A673 (cell line): ENCODE data around the gene ZNF501. TPM values are rescaled to one million over a fixed set of nuclear protein-coding genes. Genes with fewer than 3 reads are reported as not detected.
A peak's percentile ranks its signal among the peaks of the same experiment; 100 is the strongest.

Experiments used
- BruUV-seq: library from RNA; stranded (reverse); fragments of 400-500 nt; replicated peaks from 2 replicates; lab custom pipeline; 2021; lab: Mats Ljungman, UMichigan
- CTCF ChIA-PET: fragments of 300-600 bp; sonication (Branson Sonifier 250); formaldehyde crosslinking; loops from one replicate; lab custom pipeline; 2022; ENCODE audit warnings: antibody characterized with exemption; lab: Charles Lee
- POLR2A ChIA-PET: fragments of 300-600 bp; sonication (Branson Sonifier 250); formaldehyde crosslinking; loops from one replicate; lab custom pipeline; 2022; ENCODE audit warnings: antibody characterized with exemption; ENCODE audit not compliant: low non-redundant PET; lab: Charles Lee
- DNase-seq: peaks from one replicate; pipeline ENCODE4 v3.0.0-alpha.2; 2015; ENCODE audit warnings: low spot score
- H3K27ac ChIP-seq: fragments of 200-600 bp; sonication (generic); 2 replicates; pipeline ENCODE4 v1.5.1; 2016; ENCODE audit warnings: mixed run types, low read depth, mild to moderate bottlenecking, mixed read lengths, antibody characterized with exemption, low read length; ENCODE audit not compliant: poor library complexity, severe bottlenecking
- H3K27me3 ChIP-seq: fragments of 200-600 bp; sonication (generic); replicated peaks from 2 replicates; pipeline ENCODE4 v1.6.1; 2017; ENCODE audit warnings: mixed run types, low read depth, mild to moderate bottlenecking, mixed read lengths, antibody characterized with exemption, low read length; ENCODE audit not compliant: insufficient read depth, poor library complexity
- H3K36me3 ChIP-seq: fragments of 200-600 bp; sonication (generic); 2 replicates; pipeline ENCODE4 v1.6.1; 2016; ENCODE audit warnings: mixed run types, mild to moderate bottlenecking, mixed read lengths, antibody characterized with exemption, low read length; ENCODE audit not compliant: insufficient read depth, poor library complexity, severe bottlenecking
- H3K4me1 ChIP-seq: fragments of 200-600 bp; sonication (generic); 2 replicates; pipeline ENCODE4 v1.6.1; 2017; ENCODE audit warnings: mixed run types, mild to moderate bottlenecking, mixed read lengths, antibody characterized with exemption, low read length; ENCODE audit not compliant: insufficient read depth, poor library complexity, severe bottlenecking
- H3K4me3 ChIP-seq: fragments of 200-600 bp; sonication (generic); 2 replicates; pipeline ENCODE4 v1.5.1; 2016; ENCODE audit warnings: low read depth, mixed run types, mild to moderate bottlenecking, mixed read lengths, low read length; ENCODE audit not compliant: poor library complexity, severe bottlenecking
- H3K9me3 ChIP-seq: fragments of 200-600 bp; sonication (generic); 2 replicates; pipeline ENCODE4 v1.6.1; 2016; ENCODE audit warnings: mixed run types, low read depth, mild to moderate bottlenecking, mixed read lengths, antibody characterized with exemption, low read length; ENCODE audit not compliant: poor library complexity, severe bottlenecking
- CTCF ChIP-seq: fragments of 300-800, 200-600 bp; sonication (generic); conservative IDR thresholded peaks from 2 replicates; pipeline ENCODE4 v1.5.1; 2017; ENCODE audit warnings: low read depth, mild to moderate bottlenecking, antibody characterized with exemption, low read length, moderate library complexity, mixed read lengths
- EZH2 ChIP-seq: fragments of 200-600 bp; sonication (generic); IDR thresholded peaks from 2 replicates; pipeline ENCODE4 v1.6.1; 2017; ENCODE audit warnings: borderline replicate concordance, low read depth, mild to moderate bottlenecking, mixed read lengths, antibody characterized with exemption, low read length; ENCODE audit not compliant: poor library complexity, severe bottlenecking
- intact Hi-C: fragments of 100-400 bp; cut with micrococcal nuclease; formaldehyde crosslinking; loops from one replicate; pipeline ENCODE4 v1.10.0; 2022; ENCODE audit not compliant: unreplicated experiment
- total RNA-seq: library from RNA; stranded (reverse); gene quantifications from 2 replicates; pipeline ENCODE4 v1.2.3, GENCODE V29; 2021

ZNF501 gene
- total RNA-seq, 1 experiment from 2014 or later, result 4.2 TPM

GRCh38 chr3:44761101-44761423, 31.6 kb downstream of the ZNF501 start:
- TF ChIP-seq CTCF, result no peak
- no peak for TF ChIP-seq EZH2

DNA sequence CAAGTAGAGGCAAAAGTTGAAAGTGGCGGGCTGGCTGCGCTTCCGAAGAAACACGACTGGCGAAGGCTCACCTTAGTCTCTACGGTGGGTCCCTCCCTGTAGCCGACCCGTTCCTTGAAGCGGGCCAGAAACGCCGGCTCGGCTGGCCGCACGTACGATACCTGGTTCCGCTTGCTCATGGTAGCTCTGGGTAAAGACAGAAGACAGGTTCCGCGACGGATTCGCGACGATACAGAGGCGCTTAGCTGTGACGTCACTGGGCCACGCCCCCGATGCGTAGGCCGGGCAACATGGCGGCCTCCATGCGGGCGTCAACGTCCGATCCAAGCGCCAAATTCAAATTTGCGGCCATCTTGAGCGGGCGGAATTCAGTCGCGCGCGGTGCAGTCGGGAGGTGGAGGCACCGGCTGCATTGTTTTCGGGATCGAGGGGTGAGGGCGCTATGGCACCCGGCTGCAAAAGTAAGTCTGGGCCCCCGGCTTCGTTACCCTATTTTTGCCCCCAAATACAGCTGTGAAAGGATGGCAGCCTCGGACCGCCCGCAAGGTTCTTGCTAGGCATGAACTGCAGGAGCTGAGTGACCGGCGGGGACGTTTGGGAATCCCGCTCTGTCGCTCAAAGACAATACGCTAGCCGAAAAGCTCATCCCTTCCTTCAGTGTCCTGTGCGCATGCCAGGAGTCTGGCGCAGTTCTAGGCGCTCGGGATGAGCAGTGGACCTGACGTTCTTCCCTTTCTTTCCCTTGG, 32.2 kb downstream of the ZNF501 start, which contains the start of the genes KIAA1143 and KIF15:
Gene KIAA1143, minus strand, starts transcription at position 196 of the 746 bp plus-strand sequence. Its CDS starts 17 bp downstream, at position 179.
Gene KIF15, plus strand, starts transcription at position 371 of the 746 bp plus-strand sequence. Its CDS starts 72 bp downstream, at position 443.
- ChIA-PET POLR2A (interaction anchor here (0.5 kb wide), 1 partner anchor 297 kb away, joined by 3 read pairs; no protein-coding TSS in a partner anchor), CTCF (interaction anchor here (0.6 kb wide), 1 partner anchor 18 kb away, joined by 3 read pairs; no protein-coding TSS in a partner anchor)
- no peak for TF ChIP-seq CTCF
- no peak for TF ChIP-seq EZH2
- peaks cover 7% of the 10 kb centered on the region for H3K9me3 ChIP-seq
- peak within 1 kb of the TSS; percentile 83 for H3K27ac ChIP-seq
- no peaks in the 10 kb centered on the region for H3K27me3 ChIP-seq
- DNase-seq, result peak; percentile 92
- peak within 1 kb of the TSS; percentile 67 for H3K4me3 ChIP-seq
- H3K4me1 ChIP-seq, result no peaks in the 10 kb centered on the region
- peaks cover 8% of the 10 kb centered on the region for H3K36me3 ChIP-seq
- intact Hi-C loops, result no loop called here
- BruUV-seq, result TSS peak; percentile 77

More at GRCh38 chr3:44761101-44761423, 31.6 kb downstream of the ZNF501 start:
- H3K27ac ChIP-seq, result peak overlapping the region; percentile 83
- no peaks in the 10 kb centered on the region for H3K4me1 ChIP-seq
- intact Hi-C loops, result no loop called here
- H3K9me3 ChIP-seq, result peaks cover 7% of the 10 kb centered on the region
- H3K4me3 ChIP-seq, result peak overlapping the region; percentile 67
- ChIA-PET POLR2A (no interaction called here), CTCF (interaction anchor here (0.6 kb wide), 1 partner anchor 19 kb away, joined by 3 read pairs; no protein-coding TSS in a partner anchor)
- peaks cover 5% of the 10 kb centered on the region for H3K36me3 ChIP-seq
- no TSS peak for BruUV-seq
- H3K27me3 ChIP-seq, result no peaks in the 10 kb centered on the region
- DNase-seq, result no peak

- ChIA-PET CTCF (no interaction called here), POLR2A (no interaction called here)
- TF ChIP-seq EZH2 (no peak), CTCF (no peak)
- no peak for DNase-seq
- intact Hi-C loops, result no loop called here
- Histone ChIP-seq H3K27me3 (no peaks in the 10 kb centered on the region), H3K4me1 (no peaks in the 10 kb centered on the region), H3K4me3 (peak overlapping the region; percentile 67), H3K9me3 (peaks cover 7% of the 10 kb centered on the region), H3K36me3 (peaks cover 10% of the 10 kb centered on the region), H3K27ac (peak overlapping the region; percentile 83)
- no TSS peak for BruUV-seq
Measured at GRCh38 chr3:44762170-44762677, 32.8 kb downstream of the ZNF501 start.
